GM12878 (cell line): ENCODE measurements around the gene NAT8L. TPM values are rescaled to one million over a fixed set of nuclear protein-coding genes. Genes with fewer than 3 reads are reported as not detected.

ENCODE experiments used
- ATAC-seq: fragments of 200-7000 bp; cut with Tn5 transposase; 3 replicates; pipeline ENCODE4 v1.9.1; 2020; ENCODE audit warnings: mild to moderate bottlenecking, moderate library complexity
- BruUV-seq: library from RNA; stranded (reverse); fragments of 400-500 nt; replicated peaks from 2 replicates; lab custom pipeline; 2021; lab: Mats Ljungman, UMichigan
- CTCF ChIA-PET: fragments of 300-600 bp; sonication (Branson Sonifier 250); formaldehyde crosslinking; extraction: SDS; loops from one replicate; lab custom pipeline; 2021; ENCODE audit warnings: inconsistent platforms; lab: Yijun Ruan, JAX
- POLR2A ChIA-PET: fragments of 350-600 bp; formaldehyde crosslinking; extraction: SDS; loops from one replicate; lab custom pipeline; 2021; ENCODE audit warnings: inconsistent platforms; lab: Charles Lee
- RAD21 ChIA-PET: fragments of 300-600 bp; sonication (Branson Sonifier 250); formaldehyde crosslinking; loops from one replicate; lab custom pipeline; 2023; ENCODE audit warnings: antibody characterized with exemption; ENCODE audit not compliant: unreplicated experiment; lab: Charles Lee
- SMC1A ChIA-PET: fragments of 300-600 bp; sonication (Branson Sonifier 250); formaldehyde crosslinking; loops from one replicate; lab custom pipeline; 2023; ENCODE audit not compliant: unreplicated experiment, uncharacterized antibody; lab: Charles Lee
- DNase-seq: peaks from one replicate; pipeline ENCODE4 v3.0.0-alpha.2; 2011; ENCODE audit warnings: low read depth, low spot score
- FAIRE-seq: peaks from 3 replicates; lab custom pipeline; 2011; peaks lifted over from hg19 to GRCh38; lab: Jason Lieb, UNC
- H2AFZ ChIP-seq: 2 replicates; pipeline ENCODE4 v1.6.0; 2011; ENCODE audit warnings: low read depth, low read length, control low read depth; ENCODE audit not compliant: control insufficient read depth
- H3K27ac ChIP-seq: 2 replicates; pipeline ENCODE4 v1.5.1; 2011; ENCODE audit warnings: control low read depth; ENCODE audit not compliant: control insufficient read depth, insufficient read depth
- H3K27me3 ChIP-seq, 2 experiments: replicated peaks in 1 of 2; 2 replicates each; pipeline versions ENCODE4 v1.6.0 to v1.6.1; 2011; ENCODE audit warnings: low read length in 1 of 2; ENCODE audit not compliant: control insufficient read depth in 2 of 2, insufficient read depth in 2 of 2
- H3K36me3 ChIP-seq, 2 experiments: 2 replicates each; pipeline ENCODE4 v1.5.1; 2011; ENCODE audit warnings: low read length in 1 of 2; ENCODE audit not compliant: control insufficient read depth in 2 of 2, insufficient read depth in 2 of 2
- H3K4me1 ChIP-seq: 2 replicates; pipeline ENCODE4 v1.6.1; 2011; ENCODE audit warnings: mild to moderate bottlenecking, low read length, moderate library complexity, mixed read lengths; ENCODE audit not compliant: control insufficient read depth, insufficient read depth
- H3K4me2 ChIP-seq: 2 replicates; pipeline ENCODE4 v1.6.0; 2011; ENCODE audit warnings: control low read depth; ENCODE audit not compliant: control insufficient read depth, insufficient read depth
- H3K4me3 ChIP-seq: fragments of 200-600 bp; sonication (generic); 2 replicates; pipeline ENCODE4 v1.5.1; 2016
- H3K79me2 ChIP-seq: 2 replicates; pipeline ENCODE4 v1.6.0; 2011; ENCODE audit warnings: low read length; ENCODE audit not compliant: control insufficient read depth, insufficient read depth
- H3K9ac ChIP-seq: 2 replicates; pipeline ENCODE4 v1.8.0; 2011; ENCODE audit warnings: low read length, control low read depth, mixed read lengths; ENCODE audit not compliant: control insufficient read depth, insufficient read depth
- H3K9me3 ChIP-seq: replicated peaks from 3 replicates; pipeline ENCODE4 v1.5.1; 2011; ENCODE audit warnings: mild to moderate bottlenecking, low read length; ENCODE audit not compliant: control insufficient read depth, insufficient read depth
- H4K20me1 ChIP-seq: 2 replicates; pipeline ENCODE4 v1.6.0; 2011; ENCODE audit not compliant: control insufficient read depth, insufficient read depth
- ATF7 ChIP-seq: fragments of 450-650 bp; IDR thresholded peaks from 2 replicates; pipeline ENCODE4 v1.6.1; 2016; ENCODE audit warnings: low read depth, mild to moderate bottlenecking
- CHD4 ChIP-seq: fragments of 200-600 bp; sonication (generic); IDR thresholded peaks from 2 replicates; pipeline ENCODE4 v1.6.1; 2016; ENCODE audit warnings: mild to moderate bottlenecking
- E4F1 ChIP-seq: fragments of 450-650 bp; IDR thresholded peaks from 2 replicates; pipeline ENCODE4 v1.6.1; 2018; ENCODE audit warnings: borderline replicate concordance, mild to moderate bottlenecking; ENCODE audit not compliant: partially characterized antibody
- HDAC2 ChIP-seq: fragments of 200-600 bp; sonication (generic); IDR thresholded peaks from 2 replicates; pipeline ENCODE4 v1.6.1; 2017
- IKZF1 ChIP-seq: fragments of 450-650 bp; conservative IDR thresholded peaks from 2 replicates; pipeline ENCODE4 v1.6.1; 2017; ENCODE audit warnings: antibody characterized with exemption, mild to moderate bottlenecking
- IRF4 ChIP-seq: IDR thresholded peaks from 2 replicates; pipeline ENCODE4 v1.6.1; 2011; ENCODE audit warnings: low read depth, low read length
- KDM1A ChIP-seq: fragments of 200-600 bp; sonication (generic); IDR thresholded peaks from 2 replicates; pipeline ENCODE4 v1.6.1; 2016; ENCODE audit warnings: borderline replicate concordance
- NFXL1 ChIP-seq: fragments of 450-650 bp; IDR thresholded peaks from 2 replicates; pipeline ENCODE4 v1.6.1; 2017; ENCODE audit warnings: antibody characterized with exemption, mild to moderate bottlenecking, borderline replicate concordance
- NR2C1 ChIP-seq: fragments of 450-650 bp; IDR thresholded peaks from 2 replicates; pipeline ENCODE4 v1.6.1; 2017; ENCODE audit warnings: antibody characterized with exemption, mild to moderate bottlenecking, moderate library complexity
- PRDM15 ChIP-seq: fragments of 450-650 bp; formaldehyde crosslinking; IDR thresholded peaks from 2 replicates; pipeline ENCODE4 v1.4.0; 2020; ENCODE audit warnings: mild to moderate bottlenecking, moderate library complexity
- RAD21 ChIP-seq: IDR thresholded peaks from 2 replicates; pipeline ENCODE4 v1.6.1; 2011; ENCODE audit warnings: mild to moderate bottlenecking, low read depth, low read length, moderate library complexity; ENCODE audit not compliant: insufficient read depth
- RBBP5 ChIP-seq: fragments of 200-600 bp; sonication (generic); conservative IDR thresholded peaks from 2 replicates; pipeline ENCODE4 v1.6.1; 2016
- SIN3A ChIP-seq: IDR thresholded peaks from 2 replicates; pipeline ENCODE4 v1.6.1; 2012; ENCODE audit warnings: low read depth, low read length, improper control_type of control experiment
- STAT1 ChIP-seq: fragments of 450-650 bp; conservative IDR thresholded peaks from 2 replicates; pipeline ENCODE4 v1.6.1; 2014; ENCODE audit warnings: antibody characterized with exemption, mild to moderate bottlenecking
- TARDBP ChIP-seq: IDR thresholded peaks from 2 replicates; pipeline ENCODE4 v1.6.1; 2016; ENCODE audit warnings: borderline replicate concordance
- TBL1XR1 ChIP-seq: IDR thresholded peaks from 2 replicates; pipeline ENCODE4 v1.6.1; 2012; ENCODE audit warnings: low read depth, low read length, improper control_type of control experiment
- ZZZ3 ChIP-seq: IDR thresholded peaks from 2 replicates; pipeline ENCODE4 v1.6.1; 2011; ENCODE audit warnings: low read depth; ENCODE audit not compliant: control insufficient read depth, insufficient read length
- WGBS: methylation state at CpG from one replicate; pipeline ENCODE4 v1.1.6; 2016; ENCODE audit warnings: low lambda C conversion rate; ENCODE audit not compliant: insufficient replicate concordance, insufficient coverage; ENCODE audit errors: missing lambda C conversion rate; 5-methylcytosine and 5-hydroxymethylcytosine counted together
- in situ Hi-C: fragments of 300-500 bp; cut with MboI; formaldehyde crosslinking; loops from 9 replicates; pipeline ENCODE4 v1.14.3; 2018; ENCODE audit warnings: mixed read lengths
- intact Hi-C: fragments of 100-400 bp; cut with micrococcal nuclease; formaldehyde crosslinking; loops from one replicate; pipeline ENCODE4 v1.14.2; 2022; ENCODE audit not compliant: unreplicated experiment
- polyA plus RNA-seq, 11 experiments: library from polyadenylated mRNA; depleted of rRNA in 4 of 11; unstranded in 6 of 11; stranded (reverse) in 5 of 11; fragments of >200 nt; fragmentation: Nextera tagmentation in 4 of 11; fragmentation: Illumina TruSeq in 1 of 11; extraction: Ambion mirVana in 4 of 11; extraction: Trizol in 1 of 11; gene quantifications; 1 replicate in 1 of 11; 2 replicates in 10 of 11; pipeline versions ENCODE4 v1.2.1 to v1.2.3, GENCODE V29; 2011 to 2016; ENCODE audit warnings: inconsistent platforms in 2 of 11, missing spikeins in 2 of 11, low read depth in 1 of 11
- total RNA-seq, 4 experiments: library from RNA; depleted of rRNA in 3 of 4; stranded (reverse); fragments of >200 nt in 3 of 4; fragmentation: Illumina TruSeq in 1 of 4; extraction: Trizol in 1 of 4; gene quantifications; 2 replicates each; pipeline versions ENCODE4 v1.2.1 to v1.2.3, GENCODE V29; 2013 to 2021

Gene NAT8L
- total and polyA plus RNA-seq, 10 of the 15 experiments (the other 5 are each of a cell fraction or from before 2014, with no cell fraction given), result 0.01 to 0.31 (median 0.11) TPM; not detected in 5

GRCh38 chr4:2047031-2047660, 12.0 kb upstream of the NAT8L start:
- Histone ChIP-seq H3K27me3 (no peaks in the 10 kb centered on the region; a peak in 1 of 4 replicates), H3K79me2 (no peaks in the 10 kb centered on the region), H3K36me3 (no peaks in the 10 kb centered on the region), H3K4me2 (no peak overlapping the region), H3K9me3 (no peaks in the 10 kb centered on the region), H3K9ac (no peak overlapping the region), H2AFZ (no peak overlapping the region), H3K4me1 (peaks cover 3% of the 10 kb centered on the region; the same call in 1 of the 2 replicates), H3K27ac (no peak overlapping the region), H4K20me1 (no peaks in the 10 kb centered on the region), H3K4me3 (no peak overlapping the region)
- CTCF ChIA-PET, result no interaction called here
- intact Hi-C loops, result no loop called here
- in situ Hi-C loops, result no loop called here
- no peak for DNase-seq
- no peak for ATAC-seq
- 58% methylated on average over 22 of the region's 57 CpGs for WGBS
- FAIRE-seq, result no peak
- TF ChIP-seq E4F1, result no peak
- TF ChIP-seq RAD21, result no peak
- TF ChIP-seq CHD4, result no peak
- no peak for TF ChIP-seq NFXL1
- TF ChIP-seq NR2C1, result no peak
- no peak for TF ChIP-seq ATF7
- TF ChIP-seq TARDBP, result no peak
- no peak for TF ChIP-seq RBBP5
- TF ChIP-seq PRDM15 (CRISPR knock-in tag), result no peak
- TF ChIP-seq IKZF1, result no peak
- TF ChIP-seq SIN3A, result no peak
- no peak for TF ChIP-seq IRF4
- TF ChIP-seq TBL1XR1, result no peak
- TF ChIP-seq KDM1A, result no peak
- no peak for TF ChIP-seq ZZZ3
- no peak for TF ChIP-seq HDAC2
- TF ChIP-seq STAT1, result no peak
- RAD21 ChIA-PET, result no interaction called here
- BruUV-seq, result no TSS peak
- SMC1A ChIA-PET, result no interaction called here
- POLR2A ChIA-PET, result no interaction called here
